Measurements from ENCODE around the gene PAK1IP1. TPM values are rescaled to one million over a fixed set of nuclear protein-coding genes. Genes with fewer than 3 reads are reported as not detected.

The PAK1IP1 gene
- total RNA-seq, 1 donor from 2014 or later: 21.9 TPM

DNA sequence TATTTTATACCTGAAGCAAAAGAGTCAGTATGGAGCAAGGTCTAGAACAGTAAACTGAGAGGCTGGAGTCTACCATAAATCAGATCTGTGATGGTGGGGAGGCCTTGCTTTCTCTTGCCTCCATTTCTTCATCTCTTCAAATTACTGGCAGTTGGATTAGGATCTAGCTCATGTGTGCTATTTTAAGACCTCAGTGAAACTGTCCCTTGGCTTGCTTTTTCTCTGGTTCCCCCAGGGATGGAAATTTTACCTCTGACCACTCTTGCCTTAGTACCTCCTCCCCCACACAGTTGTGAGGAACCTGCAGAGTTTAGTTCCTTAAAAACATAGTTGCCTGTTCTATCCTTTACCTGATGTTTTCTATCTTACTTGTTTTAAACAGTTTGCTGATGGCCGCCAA lies 61.3 kb downstream of the PAK1IP1 start:
- Histone ChIP-seq H3K9ac (ENCODE audit: low read length) (no peak overlapping the region), H3K27me3 (ENCODE audit: insufficient read depth, low read length) (no peaks in the 10 kb centered on the region), H3K36me3 (ENCODE audit: insufficient read depth, low read length) (peaks cover 21% of the 10 kb centered on the region), H3K9me3 (ENCODE audit: insufficient read depth, low read depth, low read length) (no peaks in the 10 kb centered on the region), H3K27ac (ENCODE audit: low read depth, low read length) (no peak overlapping the region), H4K20me1 (ENCODE audit: insufficient read depth, low read length) (peaks cover 7% of the 10 kb centered on the region), H3K4me2 (ENCODE audit: low read length) (no peak overlapping the region), H3K4me1 (ENCODE audit: insufficient read depth, low read length) (peaks cover 18% of the 10 kb centered on the region), H2AFZ (ENCODE audit: low read depth, low read length) (no peak overlapping the region), H3K4me3 (ENCODE audit: insufficient read depth, low read depth, low read length) (no peak overlapping the region), H3K79me2 (ENCODE audit: insufficient read depth, low read length) (peaks cover 45% of the 10 kb centered on the region)
- DNase-seq (ENCODE audit: low read depth) (no peak), FAIRE-seq (no peak)
- no peak overlapping the region for H3K4me3 Mint-ChIP-seq (ENCODE audit: unreplicated experiment)
- H3K4me1 Mint-ChIP-seq (ENCODE audit: low read depth, unreplicated experiment): peaks cover 9% of the 10 kb centered on the region
- H3K9me3 Mint-ChIP-seq (ENCODE audit: unreplicated experiment): no peaks in the 10 kb centered on the region
- TF ChIP-seq, protein P1, sequence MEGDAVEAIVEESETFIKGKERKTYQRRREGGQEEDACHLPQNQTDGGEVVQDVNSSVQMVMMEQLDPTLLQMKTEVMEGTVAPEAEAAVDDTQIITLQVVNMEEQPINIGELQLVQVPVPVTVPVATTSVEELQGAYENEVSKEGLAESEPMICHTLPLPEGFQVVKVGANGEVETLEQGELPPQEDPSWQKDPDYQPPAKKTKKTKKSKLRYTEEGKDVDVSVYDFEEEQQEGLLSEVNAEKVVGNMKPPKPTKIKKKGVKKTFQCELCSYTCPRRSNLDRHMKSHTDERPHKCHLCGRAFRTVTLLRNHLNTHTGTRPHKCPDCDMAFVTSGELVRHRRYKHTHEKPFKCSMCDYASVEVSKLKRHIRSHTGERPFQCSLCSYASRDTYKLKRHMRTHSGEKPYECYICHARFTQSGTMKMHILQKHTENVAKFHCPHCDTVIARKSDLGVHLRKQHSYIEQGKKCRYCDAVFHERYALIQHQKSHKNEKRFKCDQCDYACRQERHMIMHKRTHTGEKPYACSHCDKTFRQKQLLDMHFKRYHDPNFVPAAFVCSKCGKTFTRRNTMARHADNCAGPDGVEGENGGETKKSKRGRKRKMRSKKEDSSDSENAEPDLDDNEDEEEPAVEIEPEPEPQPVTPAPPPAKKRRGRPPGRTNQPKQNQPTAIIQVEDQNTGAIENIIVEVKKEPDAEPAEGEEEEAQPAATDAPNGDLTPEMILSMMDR (IDR thresholded peaks at IDR 0.05; ENCODE audit: insufficient read depth, low read depth, low read length): no peak
- TF ChIP-seq EZH2 (IDR thresholded peaks at IDR 0.05; ENCODE audit: insufficient read depth, low read length): no peak
- H3K27ac Mint-ChIP-seq (ENCODE audit: unreplicated experiment): no peak overlapping the region
- H3K27me3 Mint-ChIP-seq (ENCODE audit: low read depth, unreplicated experiment): no peaks in the 10 kb centered on the region
- peaks cover 17% of the 10 kb centered on the region for H3K36me3 Mint-ChIP-seq (ENCODE audit: low read depth, unreplicated experiment)

Other genes with a start within 250 kb of the PAK1IP1 start
- gene GCNT2, start 173.6 kb upstream of the PAK1IP1 start, total RNA-seq: 13.0 and 14.8 TPM in 2 replicates
- gene C6orf52, start 356 bp upstream of the PAK1IP1 start, total RNA-seq: 2.3 and 2.9 TPM in 2 replicates
- gene TMEM14C, start 28.1 kb downstream of the PAK1IP1 start, total RNA-seq: 128 and 134 TPM in 2 replicates
- 52.2 and 52.8 TPM in 2 replicates for gene TMEM14B, start 52.8 kb downstream of the PAK1IP1 start, total RNA-seq
- 0.05 TPM in 1 of 2 replicates, not detected in the other for gene MAK, start 143.6 kb downstream of the PAK1IP1 start, total RNA-seq
- gene GCM2, start 187.1 kb downstream of the PAK1IP1 start, total RNA-seq: not detected in 2 replicates
- 3.4 and 6.4 TPM in 2 replicates for gene SYCP2L, start 192.1 kb downstream of the PAK1IP1 start, total RNA-seq